ENCODE data around the gene NOTCH1.

NOTCH1 gene

GRCh38 chr9:136572828-136573625 is 27.2 kb upstream of the NOTCH1 start:
- no peak for DNase-seq (ENCODE audit: low read depth, low spot score)
- Histone ChIP-seq H3K36me3 (ENCODE audit: insufficient read depth, low read length) (no peaks in the 10 kb centered on the region), H3K27ac (no peak overlapping the region), H3K9ac (ENCODE audit: insufficient read length) (no peak overlapping the region), H3K4me3 (no peak overlapping the region), H3K9me3 (ENCODE audit: low read depth, low read length) (no peaks in the 10 kb centered on the region)
- TF ChIP-seq FOXP2 (optimal IDR thresholded peaks at IDR 0.05; ENCODE audit: control extremely low read depth, extremely low read length, insufficient read depth) (no peak), POLR2AphosphoS5 (IDR thresholded peaks at IDR 0.05; ENCODE audit: borderline replicate concordance, low read depth, low read length) (no peak), EZH2 (IDR thresholded peaks at IDR 0.05) (no peak)

GRCh38 chr9:136572003-136572827 is 26.4 kb upstream of the NOTCH1 start:
- no peak for DNase-seq (ENCODE audit: low read depth, low spot score)
- Histone ChIP-seq H3K9me3 (ENCODE audit: low read depth, low read length) (no peaks in the 10 kb centered on the region), H3K4me3 (no peak overlapping the region), H3K27ac (no peak overlapping the region), H3K36me3 (ENCODE audit: insufficient read depth, low read length) (no peaks in the 10 kb centered on the region), H3K9ac (ENCODE audit: insufficient read length) (no peak overlapping the region)
- TF ChIP-seq FOXP2 (optimal IDR thresholded peaks at IDR 0.05; ENCODE audit: control extremely low read depth, extremely low read length, insufficient read depth): no peak
- TF ChIP-seq EZH2 (IDR thresholded peaks at IDR 0.05): no peak
- TF ChIP-seq POLR2AphosphoS5 (IDR thresholded peaks at IDR 0.05; ENCODE audit: borderline replicate concordance, low read depth, low read length): no peak

GRCh38 chr9:136571531-136571930 is 25.7 kb upstream of the NOTCH1 start:
- TF ChIP-seq POLR2AphosphoS5 (IDR thresholded peaks at IDR 0.05; ENCODE audit: borderline replicate concordance, low read depth, low read length) (no peak), FOXP2 (optimal IDR thresholded peaks at IDR 0.05; ENCODE audit: control extremely low read depth, extremely low read length, insufficient read depth) (no peak), EZH2 (IDR thresholded peaks at IDR 0.05) (no peak)
- H3K9ac ChIP-seq (ENCODE audit: insufficient read length): no peak overlapping the region
- no peak for DNase-seq (ENCODE audit: low read depth, low spot score)
- H3K36me3 ChIP-seq (ENCODE audit: insufficient read depth, low read length): no peaks in the 10 kb centered on the region
- H3K4me3 ChIP-seq: no peak overlapping the region
- no peak overlapping the region for H3K27ac ChIP-seq
- no peaks in the 10 kb centered on the region for H3K9me3 ChIP-seq (ENCODE audit: low read depth, low read length)

- H3K27ac ChIP-seq: no peak overlapping the region
- no peaks in the 10 kb centered on the region for H3K9me3 ChIP-seq (ENCODE audit: low read depth, low read length)
- no peak overlapping the region for H3K9ac ChIP-seq (ENCODE audit: insufficient read length)
- no peak for DNase-seq (ENCODE audit: low read depth, low spot score)
- no peak overlapping the region for H3K4me3 ChIP-seq
- H3K36me3 ChIP-seq (ENCODE audit: insufficient read depth, low read length): no peaks in the 10 kb centered on the region
- TF ChIP-seq FOXP2 (optimal IDR thresholded peaks at IDR 0.05; ENCODE audit: control extremely low read depth, extremely low read length, insufficient read depth) (no peak), POLR2AphosphoS5 (IDR thresholded peaks at IDR 0.05; ENCODE audit: borderline replicate concordance, low read depth, low read length) (no peak), EZH2 (IDR thresholded peaks at IDR 0.05) (no peak)
These were observed 25.1 kb upstream of the NOTCH1 start for GRCh38 chr9:136570916-136571315.

GRCh38 chr9:136570191-136570845 is 24.5 kb upstream of the NOTCH1 start:
- no peak overlapping the region for H3K9ac ChIP-seq (ENCODE audit: insufficient read length)
- H3K4me3 ChIP-seq: no peak overlapping the region
- no peaks in the 10 kb centered on the region for H3K36me3 ChIP-seq (ENCODE audit: insufficient read depth, low read length)
- no peaks in the 10 kb centered on the region for H3K9me3 ChIP-seq (ENCODE audit: low read depth, low read length)
- no peak overlapping the region for H3K27ac ChIP-seq
- no peak for TF ChIP-seq POLR2AphosphoS5 (IDR thresholded peaks at IDR 0.05; ENCODE audit: borderline replicate concordance, low read depth, low read length)
- no peak for TF ChIP-seq FOXP2 (optimal IDR thresholded peaks at IDR 0.05; ENCODE audit: control extremely low read depth, extremely low read length, insufficient read depth)
- TF ChIP-seq EZH2 (IDR thresholded peaks at IDR 0.05): no peak
- DNase-seq (ENCODE audit: low read depth, low spot score): no peak

- DNase-seq (ENCODE audit: low read depth, low spot score): no peak
- Histone ChIP-seq H3K36me3 (ENCODE audit: insufficient read depth, low read length) (no peaks in the 10 kb centered on the region), H3K27ac (no peak overlapping the region), H3K4me3 (no peak overlapping the region), H3K9me3 (ENCODE audit: low read depth, low read length) (no peaks in the 10 kb centered on the region), H3K9ac (ENCODE audit: insufficient read length) (no peak overlapping the region)
- no peak for TF ChIP-seq EZH2 (IDR thresholded peaks at IDR 0.05)
- no peak for TF ChIP-seq FOXP2 (optimal IDR thresholded peaks at IDR 0.05; ENCODE audit: control extremely low read depth, extremely low read length, insufficient read depth)
- no peak for TF ChIP-seq POLR2AphosphoS5 (IDR thresholded peaks at IDR 0.05; ENCODE audit: borderline replicate concordance, low read depth, low read length)
These were observed 23.8 kb upstream of the NOTCH1 start for GRCh38 chr9:136569526-136570148.

GRCh38 chr9:136568288-136569081 is 22.6 kb upstream of the NOTCH1 start:
- no peak for DNase-seq (ENCODE audit: low read depth, low spot score)
- H3K27ac ChIP-seq: no peak overlapping the region
- H3K4me3 ChIP-seq: no peak overlapping the region
- H3K9ac ChIP-seq (ENCODE audit: insufficient read length): no peak overlapping the region
- no peaks in the 10 kb centered on the region for H3K9me3 ChIP-seq (ENCODE audit: low read depth, low read length)
- TF ChIP-seq FOXP2 (optimal IDR thresholded peaks at IDR 0.05; ENCODE audit: control extremely low read depth, extremely low read length, insufficient read depth): no peak
- TF ChIP-seq POLR2AphosphoS5 (IDR thresholded peaks at IDR 0.05; ENCODE audit: borderline replicate concordance, low read depth, low read length): no peak
- no peak for TF ChIP-seq EZH2 (IDR thresholded peaks at IDR 0.05)
- H3K36me3 ChIP-seq (ENCODE audit: insufficient read depth, low read length): no peaks in the 10 kb centered on the region

All from SK-N-MC (cell line).